ENCODE data around the gene NEDD4.

DNA sequence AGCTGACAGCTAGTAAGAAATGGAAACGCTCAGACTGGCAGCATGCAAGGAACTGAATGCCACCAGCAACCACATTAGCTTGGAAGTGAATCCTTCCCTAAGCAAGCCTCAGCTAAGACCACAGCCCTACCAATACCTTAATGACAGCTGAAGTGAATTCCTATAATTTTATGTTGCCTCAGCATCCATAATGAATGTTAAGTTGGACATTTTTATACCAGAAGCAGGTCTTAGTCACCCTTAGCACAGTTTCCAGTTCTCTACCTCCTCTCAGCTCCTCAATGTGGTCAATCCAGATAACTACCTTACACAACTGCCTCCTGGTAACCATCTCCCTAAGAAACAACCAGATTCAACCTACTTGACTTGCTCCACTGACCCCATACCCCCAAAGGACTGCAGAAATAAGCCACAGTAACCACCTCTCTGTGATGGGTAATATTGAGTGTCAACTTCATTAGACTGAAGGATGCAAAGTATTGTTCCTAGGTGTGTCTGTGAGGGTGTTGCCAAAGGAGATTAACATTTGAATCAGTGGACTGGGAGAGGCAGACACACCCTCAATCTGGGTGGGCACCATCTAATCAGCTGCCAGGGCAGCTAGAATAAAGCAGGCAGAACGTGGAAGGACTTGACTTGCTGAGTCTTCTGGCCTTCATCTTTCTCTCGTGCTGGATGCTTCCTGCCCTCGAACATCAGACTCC is 33.5 kb downstream of the NEDD4 start:
- TF ChIP-seq, protein P1, sequence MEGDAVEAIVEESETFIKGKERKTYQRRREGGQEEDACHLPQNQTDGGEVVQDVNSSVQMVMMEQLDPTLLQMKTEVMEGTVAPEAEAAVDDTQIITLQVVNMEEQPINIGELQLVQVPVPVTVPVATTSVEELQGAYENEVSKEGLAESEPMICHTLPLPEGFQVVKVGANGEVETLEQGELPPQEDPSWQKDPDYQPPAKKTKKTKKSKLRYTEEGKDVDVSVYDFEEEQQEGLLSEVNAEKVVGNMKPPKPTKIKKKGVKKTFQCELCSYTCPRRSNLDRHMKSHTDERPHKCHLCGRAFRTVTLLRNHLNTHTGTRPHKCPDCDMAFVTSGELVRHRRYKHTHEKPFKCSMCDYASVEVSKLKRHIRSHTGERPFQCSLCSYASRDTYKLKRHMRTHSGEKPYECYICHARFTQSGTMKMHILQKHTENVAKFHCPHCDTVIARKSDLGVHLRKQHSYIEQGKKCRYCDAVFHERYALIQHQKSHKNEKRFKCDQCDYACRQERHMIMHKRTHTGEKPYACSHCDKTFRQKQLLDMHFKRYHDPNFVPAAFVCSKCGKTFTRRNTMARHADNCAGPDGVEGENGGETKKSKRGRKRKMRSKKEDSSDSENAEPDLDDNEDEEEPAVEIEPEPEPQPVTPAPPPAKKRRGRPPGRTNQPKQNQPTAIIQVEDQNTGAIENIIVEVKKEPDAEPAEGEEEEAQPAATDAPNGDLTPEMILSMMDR (optimal IDR thresholded peaks at IDR 0.05 in 1 of 3, IDR thresholded peaks at IDR 0.05 in 1 of 3, conservative IDR thresholded peaks at IDR 0.05 in 1 of 3; ENCODE audit: extremely low read depth in 1 of 3, insufficient read depth in 2 of 3, low read length in 3 of 3) = no peak
- no peak for TF ChIP-seq EZH2 (IDR thresholded peaks at IDR 0.05; ENCODE audit: low read length)

All from keratinocyte (primary cell).